IgD-negative memory B cell (primary cell): ENCODE results near the gene PRKN. TPM values are rescaled to one million over a fixed set of nuclear protein-coding genes. Genes with fewer than 3 reads are reported as not detected.

Experiments used
- H3K27ac Mint-ChIP-seq, 3 donors: one replicate each; pipeline ENCODE4 v1.8.0; 2020 to 2022; ENCODE audit warnings: mild to moderate bottlenecking in 3 of 3, mixed read lengths in 3 of 3, moderate library complexity in 1 of 3
- H3K27me3 Mint-ChIP-seq: one replicate; pipeline ENCODE4 v1.8.0; 2021; ENCODE audit warnings: mixed read lengths
- H3K36me3 Mint-ChIP-seq: one replicate; pipeline ENCODE4 v1.8.0; 2020; ENCODE audit warnings: mild to moderate bottlenecking, mixed read lengths
- H3K4me1 Mint-ChIP-seq, 3 donors: one replicate each; pipeline ENCODE4 v1.8.0; 2020 to 2022; ENCODE audit warnings: mixed read lengths in 3 of 3, mild to moderate bottlenecking in 1 of 3
- H3K4me3 Mint-ChIP-seq, 4 donors: one replicate each; pipeline ENCODE4 v1.8.0; 2020 to 2022; ENCODE audit warnings: mild to moderate bottlenecking in 4 of 4, mixed read lengths in 4 of 4, moderate library complexity in 3 of 4
- H3K9me3 Mint-ChIP-seq, 3 donors: one replicate each; pipeline ENCODE4 v1.8.0; 2020 to 2021; ENCODE audit warnings: mixed read lengths in 3 of 3, mild to moderate bottlenecking in 1 of 3
- polyA plus RNA-seq: library from polyadenylated mRNA; unstranded; fragments of 300-500 nt; fragmentation: Illumina TruSeq; gene quantifications from one replicate; pipeline ENCODE4 v1.2.3, GENCODE V29; 2021

Gene PRKN
- polyA plus RNA-seq, 1 donor from 2014 or later = 0.55 TPM

GRCh38 chr6:161479376-161479775 lies 1248.2 kb downstream of the PRKN start:
- Mint-ChIP-seq H3K27ac (no peak overlapping the region), H3K36me3 (no peaks in the 10 kb centered on the region), H3K4me1 (no peaks in the 10 kb centered on the region), H3K27me3 (no peaks in the 10 kb centered on the region), H3K4me3 (no peak overlapping the region), H3K9me3 (no peaks in the 10 kb centered on the region)

- Mint-ChIP-seq H3K4me3 (no peak overlapping the region), H3K36me3 (no peaks in the 10 kb centered on the region), H3K27me3 (no peaks in the 10 kb centered on the region), H3K4me1 (no peaks in the 10 kb centered on the region), H3K9me3 (no peaks in the 10 kb centered on the region), H3K27ac (no peak overlapping the region)
Measured at GRCh38 chr6:161477876-161478425, 1249.6 kb downstream of the PRKN start.

GRCh38 chr6:161476711-161477110 lies 1250.9 kb downstream of the PRKN start:
- H3K9me3 Mint-ChIP-seq = no peaks in the 10 kb centered on the region
- H3K4me3 Mint-ChIP-seq = no peak overlapping the region
- H3K27me3 Mint-ChIP-seq = no peaks in the 10 kb centered on the region
- H3K27ac Mint-ChIP-seq = no peak overlapping the region
- H3K4me1 Mint-ChIP-seq = no peaks in the 10 kb centered on the region
- H3K36me3 Mint-ChIP-seq = no peaks in the 10 kb centered on the region

GRCh38 chr6:161465403-161465802 lies 1262.2 kb downstream of the PRKN start:
- Mint-ChIP-seq H3K27me3 (no peaks in the 10 kb centered on the region), H3K36me3 (no peaks in the 10 kb centered on the region), H3K4me1 (no peaks in the 10 kb centered on the region), H3K4me3 (no peak overlapping the region), H3K9me3 (no peaks in the 10 kb centered on the region), H3K27ac (no peak overlapping the region)

GRCh38 chr6:161463071-161463470 lies 1264.5 kb downstream of the PRKN start:
- Mint-ChIP-seq H3K4me3 (no peak overlapping the region), H3K4me1 (no peaks in the 10 kb centered on the region), H3K36me3 (no peaks in the 10 kb centered on the region), H3K27ac (no peak overlapping the region), H3K9me3 (no peaks in the 10 kb centered on the region), H3K27me3 (no peaks in the 10 kb centered on the region)

- Mint-ChIP-seq H3K9me3 (no peaks in the 10 kb centered on the region), H3K36me3 (no peaks in the 10 kb centered on the region), H3K4me1 (no peaks in the 10 kb centered on the region), H3K4me3 (no peak overlapping the region), H3K27me3 (no peaks in the 10 kb centered on the region), H3K27ac (no peak overlapping the region)
Measured at GRCh38 chr6:161462148-161462547, 1265.4 kb downstream of the PRKN start.

- H3K27me3 Mint-ChIP-seq = no peaks in the 10 kb centered on the region
- H3K36me3 Mint-ChIP-seq = no peaks in the 10 kb centered on the region
- H3K27ac Mint-ChIP-seq = no peak overlapping the region
- no peaks in the 10 kb centered on the region for H3K4me1 Mint-ChIP-seq
- no peak overlapping the region for H3K4me3 Mint-ChIP-seq
- no peaks in the 10 kb centered on the region for H3K9me3 Mint-ChIP-seq
Measured at GRCh38 chr6:161459008-161459615, 1268.5 kb downstream of the PRKN start.

GRCh38 chr6:161458201-161458951 lies 1269.2 kb downstream of the PRKN start:
- no peaks in the 10 kb centered on the region for H3K36me3 Mint-ChIP-seq
- no peaks in the 10 kb centered on the region for H3K4me1 Mint-ChIP-seq
- peak overlapping the region in 1 of 3 donors; percentile 31 for H3K27ac Mint-ChIP-seq
- no peaks in the 10 kb centered on the region for H3K9me3 Mint-ChIP-seq
- no peaks in the 10 kb centered on the region for H3K27me3 Mint-ChIP-seq
- H3K4me3 Mint-ChIP-seq = no peak overlapping the region

GRCh38 chr6:161455848-161456247 lies 1271.7 kb downstream of the PRKN start:
- no peak overlapping the region for H3K4me3 Mint-ChIP-seq
- peaks cover 2% of the 10 kb centered on the region for H3K36me3 Mint-ChIP-seq
- no peaks in the 10 kb centered on the region for H3K27me3 Mint-ChIP-seq
- H3K27ac Mint-ChIP-seq = no peak overlapping the region
- H3K4me1 Mint-ChIP-seq = no peaks in the 10 kb centered on the region
- no peaks in the 10 kb centered on the region for H3K9me3 Mint-ChIP-seq

- Mint-ChIP-seq H3K4me3 (no peak overlapping the region), H3K27me3 (peaks cover 2% of the 10 kb centered on the region), H3K9me3 (no peaks in the 10 kb centered on the region), H3K4me1 (no peaks in the 10 kb centered on the region), H3K27ac (no peak overlapping the region), H3K36me3 (peaks cover 2% of the 10 kb centered on the region)
Measured at GRCh38 chr6:161453558-161453957, 1274.0 kb downstream of the PRKN start.

- H3K4me3 Mint-ChIP-seq = no peak overlapping the region
- H3K36me3 Mint-ChIP-seq = peaks cover 2% of the 10 kb centered on the region
- peaks cover 2% of the 10 kb centered on the region for H3K27me3 Mint-ChIP-seq
- H3K9me3 Mint-ChIP-seq = peaks cover 0 to 2% (median 0%) of the 10 kb centered on the region in 3 donors
- no peaks in the 10 kb centered on the region for H3K4me1 Mint-ChIP-seq
- no peak overlapping the region for H3K27ac Mint-ChIP-seq
Measured at GRCh38 chr6:161452241-161452640, 1275.3 kb downstream of the PRKN start.

- Mint-ChIP-seq H3K36me3 (peaks cover 4% of the 10 kb centered on the region), H3K27me3 (peaks cover 2% of the 10 kb centered on the region), H3K9me3 (peaks cover 0 to 2% (median 0%) of the 10 kb centered on the region in 3 donors), H3K4me1 (no peaks in the 10 kb centered on the region), H3K4me3 (no peak overlapping the region), H3K27ac (no peak overlapping the region)
Measured at GRCh38 chr6:161449521-161449920, 1278.0 kb downstream of the PRKN start.

GRCh38 chr6:161446949-161447348 lies 1280.6 kb downstream of the PRKN start:
- H3K4me1 Mint-ChIP-seq = no peaks in the 10 kb centered on the region
- peaks cover 0 to 2% (median 0%) of the 10 kb centered on the region in 3 donors for H3K9me3 Mint-ChIP-seq
- H3K4me3 Mint-ChIP-seq = no peak overlapping the region
- H3K27me3 Mint-ChIP-seq = peaks cover 2% of the 10 kb centered on the region
- H3K27ac Mint-ChIP-seq = no peak overlapping the region
- H3K36me3 Mint-ChIP-seq = peaks cover 4% of the 10 kb centered on the region

- H3K4me3 Mint-ChIP-seq = no peak overlapping the region
- no peaks in the 10 kb centered on the region for H3K4me1 Mint-ChIP-seq
- H3K36me3 Mint-ChIP-seq = peaks cover 3% of the 10 kb centered on the region
- H3K27ac Mint-ChIP-seq = no peak overlapping the region
- H3K9me3 Mint-ChIP-seq = peaks cover 0 to 2% (median 0%) of the 10 kb centered on the region in 3 donors
- peaks cover 2% of the 10 kb centered on the region for H3K27me3 Mint-ChIP-seq
Measured at GRCh38 chr6:161446296-161446925, 1281.2 kb downstream of the PRKN start.

- H3K27me3 Mint-ChIP-seq = peaks cover 1% of the 10 kb centered on the region
- H3K9me3 Mint-ChIP-seq = peaks cover 0 to 2% (median 0%) of the 10 kb centered on the region in 3 donors
- H3K4me1 Mint-ChIP-seq = peaks cover 0 to 2% (median 0%) of the 10 kb centered on the region in 3 donors
- H3K27ac Mint-ChIP-seq = no peak overlapping the region
- H3K36me3 Mint-ChIP-seq = peaks cover 2% of the 10 kb centered on the region
- no peak overlapping the region for H3K4me3 Mint-ChIP-seq
Measured at GRCh38 chr6:161445021-161445799, 1282.4 kb downstream of the PRKN start.
